ENCODE measurements around the gene PREX1.

PREX1 gene

GRCh38 chr20:48754292-48754691 lies 73.5 kb downstream of the PREX1 start:
- DNase-seq (ENCODE audit: low read depth in 2 of 2): no peak

DNA sequence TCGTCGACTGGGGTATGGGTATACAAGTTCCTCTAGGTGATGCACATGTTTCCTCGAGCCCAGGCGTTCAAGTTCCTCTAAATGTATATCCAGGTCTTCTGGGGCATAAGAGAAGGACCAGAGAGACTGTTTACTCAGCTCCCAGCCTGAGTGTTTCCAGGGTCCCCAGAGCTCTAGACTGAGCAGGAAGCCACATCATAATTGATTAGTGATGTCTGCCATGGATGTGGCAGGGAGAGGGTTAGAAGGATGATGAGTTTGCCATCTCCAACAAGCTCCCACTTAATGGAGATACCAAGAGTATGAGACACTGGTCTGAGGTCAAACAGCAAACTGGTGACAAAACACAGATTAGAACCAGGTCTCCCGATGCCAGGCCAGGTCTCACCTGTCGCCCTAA lies 74.8 kb downstream of the PREX1 start:
- no peak for DNase-seq (ENCODE audit: low read depth in 2 of 2)

DNA sequence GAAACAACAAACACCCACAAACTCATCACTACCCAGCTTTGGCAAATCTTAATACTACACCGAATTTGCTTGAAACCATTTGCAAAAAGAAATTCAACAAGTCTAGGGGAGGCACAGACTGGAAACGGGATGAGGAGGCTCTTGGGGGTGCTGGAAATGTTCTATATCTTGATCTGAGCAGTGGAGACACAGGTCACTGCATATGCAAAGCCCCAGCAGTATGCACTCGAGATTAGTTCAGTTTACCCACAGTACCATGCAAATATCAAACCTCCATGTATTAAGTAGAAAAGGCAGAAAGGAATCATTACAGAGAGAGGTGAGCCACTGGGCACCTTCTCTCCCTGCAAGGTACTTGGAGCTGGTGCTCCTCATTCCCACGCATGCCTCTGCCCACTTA lies 75.9 kb downstream of the PREX1 start:
- DNase-seq (ENCODE audit: low read depth in 2 of 2): no peak

DNA sequence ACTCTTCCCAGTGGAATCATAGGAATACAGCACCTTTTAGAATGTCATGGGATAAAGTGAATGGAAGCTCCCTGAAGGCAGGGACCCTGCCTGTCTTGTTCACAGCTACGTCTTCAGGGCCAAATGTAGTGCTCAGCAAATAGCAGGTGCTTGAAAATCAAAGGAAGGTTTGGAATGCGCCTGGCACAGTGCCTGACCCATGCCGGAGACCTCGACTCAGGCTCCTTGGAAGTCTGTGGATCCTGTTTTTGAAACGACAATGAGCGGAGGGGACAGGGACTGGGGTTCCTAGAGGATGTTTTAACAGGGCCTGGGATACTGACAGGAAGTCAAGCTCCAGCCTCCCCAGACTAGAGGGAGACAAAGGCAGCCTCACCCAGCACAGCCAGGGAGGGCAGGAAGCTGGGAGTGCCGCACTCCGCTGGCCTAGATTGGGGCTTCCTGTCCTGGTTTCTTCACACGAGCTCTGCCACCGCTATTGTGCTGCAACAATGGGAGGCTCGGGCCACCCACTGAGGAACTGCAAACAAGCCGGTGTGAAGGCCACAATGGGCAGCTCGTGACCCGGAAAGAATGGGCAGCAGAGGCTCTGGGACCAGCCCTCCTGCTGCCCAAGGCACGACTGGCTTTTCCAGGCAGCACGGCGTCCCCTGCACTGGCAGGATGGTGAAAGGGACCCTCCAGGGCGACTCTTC lies 76.7 kb downstream of the PREX1 start:
- DNase-seq (ENCODE audit: low read depth in 2 of 2): peak in 1 of 2 donors; percentile 46

DNA sequence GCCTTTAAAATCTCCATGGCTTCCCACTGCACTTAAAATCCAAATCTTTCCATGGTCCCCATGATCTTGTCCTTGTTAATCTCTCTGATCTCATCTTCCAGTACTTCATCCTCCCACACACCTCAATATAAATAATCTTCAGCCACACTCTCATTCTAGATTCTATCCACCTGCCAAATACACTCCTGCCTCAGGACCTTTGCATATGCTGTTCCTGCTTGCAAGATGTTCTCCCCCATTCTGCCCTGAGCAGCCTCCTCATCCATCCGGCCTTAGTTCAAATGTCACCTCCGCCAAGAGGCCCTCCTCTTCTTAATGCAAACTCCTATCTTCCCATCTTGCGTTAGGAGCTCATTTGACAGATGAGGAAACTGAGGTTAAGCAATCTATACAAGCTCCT lies 77.4 kb downstream of the PREX1 start:
- DNase-seq (ENCODE audit: low read depth in 2 of 2): no peak

GRCh38 chr20:48749437-48749836 lies 78.4 kb downstream of the PREX1 start:
- no peak for DNase-seq (ENCODE audit: low read depth in 2 of 2)

- DNase-seq (ENCODE audit: low read depth in 2 of 2): no peak
These were observed 79.2 kb downstream of the PREX1 start for GRCh38 chr20:48748556-48748955.

DNA sequence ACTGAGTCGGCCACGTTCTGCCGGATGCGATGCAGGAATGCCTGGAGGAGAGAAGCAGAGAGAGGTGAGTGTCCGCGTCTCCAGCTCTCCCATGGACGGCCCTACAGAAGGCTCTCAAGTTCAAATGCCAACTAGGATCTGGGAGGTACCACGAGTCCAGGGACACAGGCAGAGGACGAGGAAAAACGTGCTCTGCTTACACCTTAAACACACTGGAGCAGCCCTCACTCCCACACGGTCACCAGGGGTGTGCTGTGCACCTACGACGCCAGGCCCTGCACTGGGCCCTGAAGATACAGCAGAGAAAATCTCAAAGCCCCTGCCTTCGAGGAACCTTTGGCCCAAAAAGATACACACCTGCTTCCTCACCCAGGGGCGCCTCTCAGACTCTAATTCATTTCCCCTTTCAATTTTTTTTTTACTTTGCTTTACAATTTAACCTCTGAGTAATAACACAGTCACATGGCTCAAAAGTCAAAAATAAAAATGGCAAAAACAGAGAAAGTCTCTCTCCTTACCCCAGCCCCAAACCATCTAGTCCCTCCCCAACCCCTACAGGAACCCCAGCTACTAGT lies 79.9 kb downstream of the PREX1 start:
- no peak for DNase-seq (ENCODE audit: low read depth in 2 of 2)

- no peak for DNase-seq (ENCODE audit: low read depth in 2 of 2)
These were observed 82.5 kb downstream of the PREX1 start for GRCh38 chr20:48745330-48745729.

- no peak for DNase-seq (ENCODE audit: low read depth in 2 of 2)
These were observed 83.3 kb downstream of the PREX1 start for GRCh38 chr20:48744515-48744914.

- DNase-seq (ENCODE audit: low read depth in 2 of 2): no peak
These were observed 84.0 kb downstream of the PREX1 start for GRCh38 chr20:48743807-48744206.

DNA sequence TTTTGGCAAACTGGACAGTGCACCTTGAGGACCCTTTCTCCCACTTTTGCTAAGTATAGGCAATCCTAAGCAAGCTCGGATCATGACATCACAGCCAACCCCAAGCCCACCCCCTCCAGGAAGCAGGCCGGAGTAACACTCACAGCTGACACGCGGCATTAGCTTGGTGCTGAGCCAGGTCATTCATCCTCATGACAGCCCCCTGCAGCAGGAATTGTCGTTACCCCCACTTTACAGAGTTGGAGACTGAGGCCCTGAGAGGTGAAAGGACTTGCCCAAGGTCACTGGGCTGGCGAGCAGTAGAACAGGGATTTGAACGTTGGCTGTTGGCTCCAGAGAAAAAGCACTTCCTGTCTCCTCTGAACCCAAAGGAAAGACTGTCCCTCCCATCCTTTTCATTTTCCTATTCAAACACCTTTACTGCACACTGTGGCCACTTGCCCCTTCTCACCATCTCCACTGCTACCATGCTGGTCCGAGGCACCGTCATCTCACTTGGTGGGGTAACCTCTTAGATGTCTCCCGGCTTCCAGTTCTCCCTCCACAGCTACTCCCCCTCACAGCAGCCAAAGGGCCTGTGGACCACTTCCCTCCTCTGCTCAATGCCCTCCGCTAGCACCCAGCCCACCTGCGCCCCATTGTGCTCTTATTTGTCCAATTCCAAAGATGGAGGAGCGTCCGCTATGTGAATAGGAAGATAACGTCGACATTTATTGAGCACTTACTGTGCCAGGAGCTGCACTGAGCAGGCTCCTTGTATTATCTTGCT lies 84.7 kb downstream of the PREX1 start:
- no peak for DNase-seq (ENCODE audit: low read depth in 2 of 2)

DNA sequence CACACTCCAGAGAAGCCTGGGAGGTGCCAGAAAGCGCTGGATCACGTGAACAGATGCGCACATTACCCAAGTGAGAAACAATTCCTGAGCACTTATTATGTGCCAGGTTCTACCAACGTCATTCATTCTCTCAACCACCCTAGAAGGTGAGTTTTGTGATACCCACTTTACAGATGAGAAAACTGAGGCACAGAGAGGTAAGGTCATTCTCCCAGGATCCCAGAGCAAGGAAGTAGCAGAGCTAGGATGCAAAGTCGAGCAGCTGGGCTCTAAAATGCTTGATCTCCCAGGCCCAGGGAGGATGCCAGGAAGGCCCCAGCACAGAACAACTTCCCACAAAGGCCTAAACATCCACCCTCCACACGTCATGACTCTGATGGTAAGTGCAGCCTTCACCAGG lies 85.6 kb downstream of the PREX1 start:
- DNase-seq (ENCODE audit: low read depth in 2 of 2): no peak

DNA sequence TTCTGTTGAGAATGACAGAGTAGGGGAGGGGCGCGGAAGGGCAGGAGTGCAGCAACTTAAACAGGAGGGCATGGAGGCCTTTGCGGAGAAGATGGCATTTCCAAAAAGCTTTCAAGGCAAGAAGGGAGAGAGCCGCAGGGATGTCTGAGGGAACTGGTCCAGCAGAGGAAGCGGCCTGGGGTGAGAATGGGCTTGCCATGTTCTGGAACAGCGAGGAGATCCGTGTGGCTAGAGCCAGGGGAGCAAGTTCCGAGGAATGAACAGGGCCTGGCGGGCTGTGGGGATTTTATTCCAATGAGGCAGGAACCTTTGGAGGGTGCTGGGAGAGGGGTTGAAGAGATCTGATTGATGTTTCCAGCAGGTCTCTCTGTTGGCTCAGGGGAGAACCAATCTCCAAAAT lies 86.1 kb downstream of the PREX1 start:
- no peak for DNase-seq (ENCODE audit: low read depth in 2 of 2)

- DNase-seq (ENCODE audit: low read depth in 2 of 2): no peak
These were observed 87.1 kb downstream of the PREX1 start for GRCh38 chr20:48740712-48741111.

GRCh38 chr20:48740292-48740649 lies 87.5 kb downstream of the PREX1 start:
- no peak for DNase-seq (ENCODE audit: low read depth in 2 of 2)

DNA sequence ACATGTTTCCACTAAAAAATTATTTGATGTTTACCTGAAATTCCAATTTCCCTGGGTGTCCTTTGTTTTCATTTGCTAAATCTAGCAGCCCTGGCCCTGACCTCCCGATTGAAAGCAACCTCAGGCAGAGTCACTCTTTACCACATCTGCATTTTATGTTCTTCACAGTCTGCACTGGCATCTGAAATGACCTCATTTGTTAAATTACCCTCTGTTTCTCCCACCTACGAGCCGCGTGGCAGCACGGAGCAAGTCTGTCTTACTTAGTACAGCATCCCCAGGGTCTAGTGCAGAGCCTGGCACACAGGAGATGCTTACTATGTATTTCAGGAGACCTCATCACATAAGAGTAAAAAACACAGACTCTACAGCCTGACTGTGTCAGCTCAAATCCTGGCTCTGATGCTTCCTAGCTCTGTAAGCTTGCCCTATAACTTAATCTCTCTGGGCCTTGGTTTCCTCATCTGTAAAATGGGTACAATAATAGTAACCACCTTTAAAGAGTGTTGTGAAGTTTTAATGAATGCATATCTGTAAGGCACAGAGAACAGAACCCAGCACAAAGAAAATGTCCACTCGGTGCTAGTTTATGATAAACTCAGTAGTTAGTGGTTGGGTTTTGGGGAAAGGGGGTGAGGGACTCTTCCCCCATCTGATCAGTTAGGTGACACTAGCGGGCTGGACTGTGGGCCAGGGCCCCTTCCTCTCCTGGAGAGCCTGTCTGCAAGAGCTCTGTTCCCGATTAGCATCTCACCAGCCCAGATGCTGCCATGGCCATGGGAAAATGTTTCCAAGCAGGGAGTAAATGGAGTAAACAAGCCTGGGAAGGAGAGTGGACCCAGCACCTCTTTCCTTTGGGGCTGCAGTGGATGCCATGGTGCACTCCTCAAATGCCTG lies 88.2 kb downstream of the PREX1 start:
- peak in 1 of 2 donors; percentile 33 for DNase-seq (ENCODE audit: low read depth in 2 of 2)

- peak in 1 of 2 donors; percentile 46 for DNase-seq (ENCODE audit: low read depth in 2 of 2)
These were observed 89.1 kb downstream of the PREX1 start for GRCh38 chr20:48738399-48739304.

GRCh38 chr20:48738094-48738398 lies 89.8 kb downstream of the PREX1 start:
- DNase-seq (ENCODE audit: low read depth in 2 of 2): no peak

DNA sequence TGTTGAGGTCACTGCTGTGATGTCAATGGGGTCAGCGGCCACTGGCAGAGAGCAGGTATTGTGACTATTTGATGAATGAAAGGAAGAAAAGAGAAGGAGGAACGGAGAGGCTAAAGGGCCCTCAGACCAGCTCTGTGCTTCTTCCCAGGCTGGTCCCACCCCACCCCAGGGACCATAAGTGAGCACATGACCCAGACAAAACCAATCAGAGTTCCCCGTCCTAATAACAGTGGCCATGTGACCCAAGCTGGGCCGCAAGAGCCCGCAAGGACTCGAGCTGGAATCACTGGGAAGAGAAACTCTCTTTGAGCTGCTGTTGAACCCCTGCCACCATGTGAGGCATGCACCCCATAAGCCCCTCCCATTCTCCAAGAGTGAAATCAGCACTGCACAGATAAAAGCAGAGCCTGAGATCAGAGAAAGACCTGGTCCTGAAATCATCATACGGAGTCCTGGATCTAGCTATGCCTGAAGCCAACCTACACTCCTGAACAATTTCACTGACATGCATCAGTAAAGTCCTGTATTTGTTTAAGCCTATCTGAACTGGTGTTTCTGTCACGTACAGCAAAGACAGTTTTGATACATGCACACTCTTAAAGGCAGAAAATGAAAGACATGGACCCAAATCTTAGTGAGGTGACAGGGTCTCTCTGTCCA lies 90.2 kb downstream of the PREX1 start:
- DNase-seq (ENCODE audit: low read depth in 2 of 2): no peak

DNA sequence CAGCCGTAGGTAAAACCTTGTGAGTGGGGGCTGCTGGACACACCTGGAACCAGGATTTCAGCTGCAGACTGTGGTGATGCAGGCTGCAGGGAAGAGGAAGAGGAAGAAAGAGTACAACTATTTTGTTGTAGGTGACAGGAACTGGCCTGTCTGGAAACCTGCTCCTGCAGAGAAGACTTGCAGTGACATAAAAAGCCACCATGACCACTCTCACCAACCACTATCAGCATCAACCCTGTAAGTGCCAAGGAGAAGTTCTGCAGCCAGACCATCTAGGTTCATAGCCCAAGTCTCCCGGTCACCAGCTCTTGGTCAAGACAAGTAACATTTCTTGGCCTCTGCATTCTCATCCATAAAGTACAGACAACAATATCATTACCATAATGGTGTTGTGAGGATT lies 91.2 kb downstream of the PREX1 start:
- DNase-seq (ENCODE audit: low read depth in 2 of 2): no peak

Data from stimulated activated CD8-positive, alpha-beta memory T cell treated with anti-CD3 and anti-CD28 coated beads, Interleukin-7, amount 100 ng/mL, for 4 hours (primary cell).